Uterus (tissue), 2 donors: ENCODE data around the gene PTPRN2.

Experiments
- POLR2A ChIP-seq, 2 donors: fragments of 450-650 bp; IDR thresholded peaks; one replicate each; pipeline ENCODE4 v1.6.1; 2016; ENCODE audit warnings: antibody characterized with exemption in 2 of 2, mild to moderate bottlenecking in 1 of 2, moderate library complexity in 1 of 2
- TF ChIP-seq, protein P1 (sequence below), 4 experiments: fragments of 200-600 bp in 2 of 4; fragments of 450-650 bp in 2 of 4; sonication (generic) in 2 of 4; IDR thresholded peaks; one replicate each; pipeline ENCODE4 v1.5.1; 2016 to 2019; ENCODE audit warnings: antibody characterized with exemption in 4 of 4, mild to moderate bottlenecking in 2 of 4, moderate library complexity in 1 of 4

DNA sequence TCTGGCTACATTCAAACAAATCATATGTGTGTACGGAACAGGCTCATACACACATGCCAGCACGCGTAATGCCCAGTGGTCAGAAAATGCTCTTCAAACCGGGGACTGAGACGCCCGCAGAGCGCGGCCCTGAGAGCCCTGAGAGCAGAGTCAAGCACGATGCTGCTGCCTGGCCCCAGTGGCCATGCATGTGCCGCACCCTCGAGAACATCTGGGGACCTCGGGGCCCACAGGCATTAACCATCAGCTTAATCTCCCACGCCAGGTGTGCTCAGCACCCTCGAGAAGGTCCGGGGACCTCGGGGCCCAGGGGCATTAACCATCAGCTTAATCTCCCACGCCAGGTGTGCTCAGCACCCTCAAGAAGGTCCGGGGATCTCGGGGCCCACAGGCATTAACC lies 163.1 kb downstream of the PTPRN2 start:
- TF ChIP-seq, protein P1, sequence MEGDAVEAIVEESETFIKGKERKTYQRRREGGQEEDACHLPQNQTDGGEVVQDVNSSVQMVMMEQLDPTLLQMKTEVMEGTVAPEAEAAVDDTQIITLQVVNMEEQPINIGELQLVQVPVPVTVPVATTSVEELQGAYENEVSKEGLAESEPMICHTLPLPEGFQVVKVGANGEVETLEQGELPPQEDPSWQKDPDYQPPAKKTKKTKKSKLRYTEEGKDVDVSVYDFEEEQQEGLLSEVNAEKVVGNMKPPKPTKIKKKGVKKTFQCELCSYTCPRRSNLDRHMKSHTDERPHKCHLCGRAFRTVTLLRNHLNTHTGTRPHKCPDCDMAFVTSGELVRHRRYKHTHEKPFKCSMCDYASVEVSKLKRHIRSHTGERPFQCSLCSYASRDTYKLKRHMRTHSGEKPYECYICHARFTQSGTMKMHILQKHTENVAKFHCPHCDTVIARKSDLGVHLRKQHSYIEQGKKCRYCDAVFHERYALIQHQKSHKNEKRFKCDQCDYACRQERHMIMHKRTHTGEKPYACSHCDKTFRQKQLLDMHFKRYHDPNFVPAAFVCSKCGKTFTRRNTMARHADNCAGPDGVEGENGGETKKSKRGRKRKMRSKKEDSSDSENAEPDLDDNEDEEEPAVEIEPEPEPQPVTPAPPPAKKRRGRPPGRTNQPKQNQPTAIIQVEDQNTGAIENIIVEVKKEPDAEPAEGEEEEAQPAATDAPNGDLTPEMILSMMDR (IDR thresholded peaks at IDR 0.05) = no peak
- TF ChIP-seq POLR2A (IDR thresholded peaks at IDR 0.05) = no peak
